Gastroesophageal sphincter (tissue), 3 donors: ENCODE data around the gene GPHN.

ENCODE experiments used
- CTCF ChIP-seq, 4 experiments: fragments of 200-600 bp in 2 of 4; fragments of 450-650 bp in 2 of 4; sonication (generic) in 1 of 4; IDR thresholded peaks; one replicate each; pipeline ENCODE4 v1.5.1; 2017 to 2019; ENCODE audit warnings: antibody characterized with exemption in 4 of 4, mild to moderate bottlenecking in 2 of 4, moderate library complexity in 2 of 4
- POLR2A ChIP-seq, 2 donors: fragments of 450-650 bp; IDR thresholded peaks; one replicate each; pipeline ENCODE4 v1.6.1; 2017; ENCODE audit warnings: antibody characterized with exemption in 2 of 2, mild to moderate bottlenecking in 2 of 2, moderate library complexity in 1 of 2

- no peak for TF ChIP-seq CTCF (IDR thresholded peaks at IDR 0.05)
- no peak for TF ChIP-seq POLR2A (IDR thresholded peaks at IDR 0.05)
Measured at GRCh38 chr14:66772146-66772545, 264.2 kb downstream of the GPHN start.
